Endodermal cell (in vitro differentiated cells): Measurements from ENCODE around the gene DPF3. TPM values are rescaled to one million over a fixed set of nuclear protein-coding genes. Genes with fewer than 3 reads are reported as not detected.

ENCODE experiments used
- DNase-seq: peaks from one replicate; pipeline ENCODE4 v3.0.0-alpha.2; 2017
- H3K27ac ChIP-seq: 2 replicates; pipeline ENCODE4 v1.5.1; 2013; ENCODE audit warnings: mild to moderate bottlenecking, low read depth, low read length, moderate library complexity
- H3K27me3 ChIP-seq: 2 replicates; pipeline ENCODE4 v1.6.1; 2013; ENCODE audit warnings: mild to moderate bottlenecking, low read length, moderate library complexity; ENCODE audit not compliant: insufficient read depth, control insufficient read depth, poor library complexity, severe bottlenecking
- H3K36me3 ChIP-seq: 2 replicates; pipeline ENCODE4 v1.7.0; 2013; ENCODE audit warnings: mild to moderate bottlenecking, low read length, moderate library complexity; ENCODE audit not compliant: control insufficient read depth, insufficient read depth
- H3K4me1 ChIP-seq: one replicate; pipeline ENCODE4 v1.7.0; 2013; ENCODE audit warnings: low read length; ENCODE audit not compliant: control insufficient read depth, insufficient read depth
- H3K4me3 ChIP-seq: 2 replicates; pipeline ENCODE4 v1.5.1; 2013; ENCODE audit warnings: mild to moderate bottlenecking, low read length, moderate library complexity
- H3K9ac ChIP-seq: 2 replicates; pipeline ENCODE4 v1.6.1; 2013; ENCODE audit warnings: mild to moderate bottlenecking, low read length, moderate library complexity; ENCODE audit not compliant: poor library complexity, severe bottlenecking; ENCODE audit errors: extremely low read depth
- H3K9me3 ChIP-seq: 2 replicates; pipeline ENCODE4 v1.6.1; 2013; ENCODE audit warnings: mild to moderate bottlenecking, low read length, moderate library complexity; ENCODE audit not compliant: control insufficient read depth
- H3K27ac Mint-ChIP-seq: 2 replicates; pipeline ENCODE4 v1.8.0; 2020; ENCODE audit warnings: mixed read lengths
- H3K27me3 Mint-ChIP-seq: 2 replicates; pipeline ENCODE4 v1.8.0; 2021; ENCODE audit warnings: mild to moderate bottlenecking, mixed read lengths; ENCODE audit not compliant: insufficient read depth
- H3K36me3 Mint-ChIP-seq: 2 replicates; pipeline ENCODE4 v1.8.0; 2020; ENCODE audit warnings: low read depth, mixed read lengths
- H3K4me1 Mint-ChIP-seq: 2 replicates; pipeline ENCODE4 v1.8.0; 2020; ENCODE audit warnings: mixed read lengths
- H3K4me3 Mint-ChIP-seq: 2 replicates; pipeline ENCODE4 v1.8.0; 2020; ENCODE audit warnings: mild to moderate bottlenecking, moderate library complexity, mixed read lengths
- H3K9me3 Mint-ChIP-seq: 2 replicates; pipeline ENCODE4 v1.8.0; 2020; ENCODE audit warnings: mild to moderate bottlenecking, mixed read lengths
- WGBS, 2 experiments: methylation state at CpG; one replicate each; pipeline versions ENCODE4 v1.1.5 to v1.1.7; 2013; ENCODE audit warnings: missing lambda C conversion rate in 2 of 2, mixed read lengths in 1 of 2; ENCODE audit not compliant: insufficient coverage in 1 of 2, insufficient read length in 1 of 2; 5-methylcytosine and 5-hydroxymethylcytosine counted together
- total RNA-seq, 2 donors: library from RNA; stranded (reverse); fragmentation: NEBNext Ultra II Directional in 1 of 2; extraction: Animal tissue kit (Norgen Biotek cat#: 25700) in 1 of 2; gene quantifications; 2 replicates in 1 of 2; 3 replicates in 1 of 2; pipeline ENCODE4 v1.2.1, GENCODE V29; 2021
- TF ChIP-seq, protein P1 (sequence below): fragments of 200-600 bp; sonication (generic); conservative IDR thresholded peaks from 2 replicates; pipeline ENCODE4 v1.5.0; 2021; ENCODE audit warnings: antibody characterized with exemption, mild to moderate bottlenecking

The DPF3 gene
- total RNA-seq, 2 donors from 2014 or later: not detected

- peaks cover 55% of the 10 kb centered on the region for H3K27me3 ChIP-seq
- Mint-ChIP-seq H3K4me1 (peaks cover 39% of the 10 kb centered on the region), H3K27me3 (peaks cover 80% of the 10 kb centered on the region), H3K27ac (no peak overlapping the region), H3K9me3 (no peaks in the 10 kb centered on the region), H3K36me3 (no peaks in the 10 kb centered on the region), H3K4me3 (peak overlapping the region; percentile 73)
- H3K4me1 ChIP-seq: no peaks in the 10 kb centered on the region
- no peaks in the 10 kb centered on the region for H3K9me3 ChIP-seq
- TF ChIP-seq, protein P1, sequence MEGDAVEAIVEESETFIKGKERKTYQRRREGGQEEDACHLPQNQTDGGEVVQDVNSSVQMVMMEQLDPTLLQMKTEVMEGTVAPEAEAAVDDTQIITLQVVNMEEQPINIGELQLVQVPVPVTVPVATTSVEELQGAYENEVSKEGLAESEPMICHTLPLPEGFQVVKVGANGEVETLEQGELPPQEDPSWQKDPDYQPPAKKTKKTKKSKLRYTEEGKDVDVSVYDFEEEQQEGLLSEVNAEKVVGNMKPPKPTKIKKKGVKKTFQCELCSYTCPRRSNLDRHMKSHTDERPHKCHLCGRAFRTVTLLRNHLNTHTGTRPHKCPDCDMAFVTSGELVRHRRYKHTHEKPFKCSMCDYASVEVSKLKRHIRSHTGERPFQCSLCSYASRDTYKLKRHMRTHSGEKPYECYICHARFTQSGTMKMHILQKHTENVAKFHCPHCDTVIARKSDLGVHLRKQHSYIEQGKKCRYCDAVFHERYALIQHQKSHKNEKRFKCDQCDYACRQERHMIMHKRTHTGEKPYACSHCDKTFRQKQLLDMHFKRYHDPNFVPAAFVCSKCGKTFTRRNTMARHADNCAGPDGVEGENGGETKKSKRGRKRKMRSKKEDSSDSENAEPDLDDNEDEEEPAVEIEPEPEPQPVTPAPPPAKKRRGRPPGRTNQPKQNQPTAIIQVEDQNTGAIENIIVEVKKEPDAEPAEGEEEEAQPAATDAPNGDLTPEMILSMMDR: no peak
- WGBS, 2 experiments: 0% methylated on average over 8 to 11 of the region's 11 CpGs
- H3K9ac ChIP-seq: peak overlapping the region; percentile 39
- H3K4me3 ChIP-seq: peak overlapping the region; percentile 90
- H3K27ac ChIP-seq: no peak overlapping the region
- DNase-seq: no peak
- H3K36me3 ChIP-seq: no peaks in the 10 kb centered on the region
Observed at GRCh38 chr14:72894323-72894622, 372 bp upstream of the DPF3 start.

- WGBS, 2 experiments: 0 to 1% methylated on average over 14 to 68 of the region's 68 CpGs
- no peak overlapping the region for H3K9ac ChIP-seq
- no peaks in the 10 kb centered on the region for H3K36me3 Mint-ChIP-seq
- TF ChIP-seq, protein P1: no peak
- peaks cover 75% of the 10 kb centered on the region for H3K27me3 Mint-ChIP-seq
- H3K4me1 ChIP-seq: no peaks in the 10 kb centered on the region
- DNase-seq: peak; percentile 74
- no peak overlapping the region for H3K27ac ChIP-seq
- no peaks in the 10 kb centered on the region for H3K9me3 Mint-ChIP-seq
- peak overlapping the region; percentile 73 for H3K4me3 Mint-ChIP-seq
- peaks cover 51% of the 10 kb centered on the region for H3K27me3 ChIP-seq
- peak overlapping the region; percentile 90 for H3K4me3 ChIP-seq
- no peak overlapping the region for H3K27ac Mint-ChIP-seq
- no peaks in the 10 kb centered on the region for H3K36me3 ChIP-seq
- no peaks in the 10 kb centered on the region for H3K9me3 ChIP-seq
- H3K4me1 Mint-ChIP-seq: peaks cover 46% of the 10 kb centered on the region
Observed at GRCh38 chr14:72892879-72893635, 844 bp downstream of the DPF3 start.

DNA sequence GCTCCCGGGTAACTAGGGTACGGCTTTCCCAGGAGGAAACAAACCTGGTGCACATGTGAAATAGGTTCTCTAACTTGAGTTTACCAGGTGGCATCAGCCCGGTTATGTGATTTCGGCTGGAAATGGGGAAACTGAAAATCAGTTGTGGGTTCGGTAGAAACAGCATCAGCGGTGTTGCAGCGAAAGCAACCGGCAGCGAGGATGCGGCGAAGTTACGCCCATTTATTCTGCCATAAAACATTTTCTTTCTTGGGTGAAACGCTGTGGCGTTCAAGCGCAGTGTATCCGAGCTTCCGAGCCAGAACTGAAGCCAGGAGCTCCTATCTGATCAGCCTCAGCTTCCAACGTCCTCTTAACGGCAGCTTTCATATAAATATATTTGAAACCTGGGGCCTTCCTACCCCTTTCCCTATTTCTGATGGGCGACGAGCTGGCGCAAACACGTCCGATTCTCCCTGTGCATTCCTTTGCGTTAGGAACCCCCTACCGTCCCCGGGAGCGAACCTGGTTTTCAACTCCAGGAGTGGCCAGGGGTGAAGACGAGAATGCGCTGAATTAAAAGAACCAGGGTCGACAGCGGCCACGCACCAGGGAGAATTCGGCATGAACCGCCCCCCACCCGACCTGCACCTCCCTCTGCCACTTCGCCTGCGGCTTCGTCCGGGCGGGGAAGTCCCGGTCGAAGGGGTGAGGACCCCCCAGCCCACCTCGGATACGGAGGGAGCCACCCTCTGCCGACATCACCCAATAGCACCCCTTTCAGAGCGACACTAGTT lies 1.6 kb downstream of the DPF3 start:
- Histone ChIP-seq H3K27me3 (peaks cover 51% of the 10 kb centered on the region), H3K36me3 (no peaks in the 10 kb centered on the region), H3K27ac (no peak overlapping the region), H3K9me3 (no peaks in the 10 kb centered on the region), H3K4me3 (peak overlapping the region; percentile 90), H3K4me1 (no peaks in the 10 kb centered on the region), H3K9ac (no peak overlapping the region)
- Mint-ChIP-seq H3K4me3 (peak overlapping the region; percentile 73), H3K36me3 (no peaks in the 10 kb centered on the region), H3K27me3 (peaks cover 74% of the 10 kb centered on the region), H3K4me1 (peaks cover 49% of the 10 kb centered on the region), H3K27ac (no peak overlapping the region), H3K9me3 (no peaks in the 10 kb centered on the region)
- 1% methylated on average over 23 to 47 of the region's 47 CpGs for WGBS, 2 experiments
- peak; percentile 70 for DNase-seq
- TF ChIP-seq, protein P1: peak; percentile 18
